Ecto neural progenitor cell (in vitro differentiated cells): ENCODE data around the gene TAS1R3.
A peak's percentile ranks its signal among the peaks of the same experiment; 100 is the strongest.
"Not testable (repeated sequence)": the region's sequence is repeated elsewhere in the genome, so short reads cannot be mapped to it uniquely, and the experiment has no call there.

ENCODE experiments used
- DNase-seq: peaks from one replicate; pipeline ENCODE4 v3.0.0-alpha.2; 2018; ENCODE audit warnings: low spot score

The TAS1R3 gene

DNA sequence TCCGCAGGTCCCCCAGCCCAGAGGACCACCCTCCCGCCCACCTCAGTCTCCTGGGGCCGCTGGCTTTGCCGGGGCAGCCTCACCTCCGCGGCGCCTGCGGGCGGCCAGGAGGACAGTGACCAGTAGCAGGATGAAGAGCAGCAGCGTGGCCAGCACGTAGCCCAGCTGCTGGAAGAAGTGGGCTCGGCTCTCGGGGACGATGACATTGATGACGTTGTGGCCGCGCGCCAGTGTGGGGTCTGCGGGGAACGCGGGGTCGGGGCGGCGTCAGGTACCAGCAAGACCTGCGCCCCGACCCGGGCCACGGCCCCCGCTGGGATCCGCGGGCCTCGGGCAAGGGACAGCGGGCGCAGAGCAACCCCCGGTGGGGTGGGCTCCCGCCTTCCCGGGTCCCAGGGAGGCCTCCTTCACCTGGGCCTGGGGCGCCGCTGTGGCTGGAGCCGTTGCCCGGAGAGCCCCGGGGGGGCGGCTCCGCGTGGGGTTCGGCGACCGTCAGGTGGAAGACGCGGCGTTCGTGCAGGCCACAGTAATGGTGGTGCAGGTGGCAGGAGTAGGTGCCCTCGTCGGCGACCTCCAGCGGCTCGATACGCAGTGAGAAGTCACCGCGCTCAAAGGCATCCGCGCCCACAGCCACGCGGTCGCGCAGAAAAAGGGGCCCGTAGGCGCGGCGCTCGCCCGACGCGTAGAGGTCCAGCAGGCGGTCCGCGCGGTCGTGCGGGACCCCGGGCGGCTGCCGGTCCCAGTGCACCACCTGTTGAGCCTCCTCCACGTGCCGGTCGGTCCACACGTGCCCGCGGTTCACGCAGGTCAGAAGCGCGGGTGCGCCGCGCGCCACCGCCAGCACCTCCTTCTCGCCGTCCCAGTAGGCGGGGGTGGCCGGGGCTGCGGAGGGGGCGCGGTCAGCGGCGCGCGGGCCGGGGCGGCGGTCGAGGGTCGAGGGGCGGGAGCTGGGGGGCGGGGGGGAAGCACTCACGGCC lies 23.5 kb downstream of the TAS1R3 start:
- DNase-seq: peak; percentile 64

DNA sequence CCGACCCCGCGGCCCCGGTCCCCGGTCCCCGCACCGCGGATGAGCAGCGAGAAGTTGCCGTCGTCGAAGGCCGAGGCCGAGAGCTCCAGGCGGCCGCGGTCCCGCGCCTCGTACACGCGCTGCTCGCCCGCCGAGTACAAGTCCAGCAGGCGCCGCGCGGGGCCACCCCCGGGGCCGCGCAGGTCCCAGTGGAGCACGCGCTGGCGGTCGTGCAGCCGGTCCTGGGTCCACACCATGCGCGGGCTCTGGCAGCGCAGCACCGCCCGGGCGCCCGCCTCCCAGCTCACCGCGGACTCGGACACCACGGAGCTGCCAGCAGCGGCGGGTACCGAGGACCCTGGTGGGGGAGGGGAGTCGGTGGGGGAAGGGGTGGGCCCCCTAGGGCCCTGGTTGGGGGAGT lies 24.3 kb downstream of the TAS1R3 start:
- no peak for DNase-seq

GRCh38 chr1:1356166-1356795 lies 25.2 kb downstream of the TAS1R3 start:
- DNase-seq: no peak

GRCh38 chr1:1356796-1357401 lies 25.8 kb downstream of the TAS1R3 start:
- DNase-seq: peak; percentile 69

GRCh38 chr1:1357871-1358432 lies 26.9 kb downstream of the TAS1R3 start:
- DNase-seq: no peak

- DNase-seq: peak; percentile 74
Observed at GRCh38 chr1:1358433-1359271, 27.6 kb downstream of the TAS1R3 start, which contains the start of gene MXRA8. TSS of gene MXRA8 (minus strand) at chr1:1358555. CDS start at chr1:1358504, 51 bp downstream.

DNA sequence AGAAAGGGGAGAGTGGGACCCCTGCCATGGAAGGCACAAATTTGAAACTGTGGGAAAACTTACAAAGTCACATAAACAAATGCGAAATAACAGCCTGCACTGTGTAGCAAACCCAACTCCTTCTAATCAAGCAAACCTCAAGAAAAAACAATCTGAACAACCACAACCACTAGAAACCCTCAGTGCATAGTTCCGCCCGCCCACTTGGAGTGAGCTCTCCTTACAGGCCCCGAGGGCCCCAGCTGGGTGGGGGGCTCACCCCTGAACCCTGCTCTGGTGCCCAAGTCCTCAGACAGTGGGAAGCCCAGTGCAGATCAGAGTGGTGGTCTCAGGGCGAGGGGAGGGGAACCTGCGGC lies 28.2 kb downstream of the TAS1R3 start:
- DNase-seq: no peak

DNA sequence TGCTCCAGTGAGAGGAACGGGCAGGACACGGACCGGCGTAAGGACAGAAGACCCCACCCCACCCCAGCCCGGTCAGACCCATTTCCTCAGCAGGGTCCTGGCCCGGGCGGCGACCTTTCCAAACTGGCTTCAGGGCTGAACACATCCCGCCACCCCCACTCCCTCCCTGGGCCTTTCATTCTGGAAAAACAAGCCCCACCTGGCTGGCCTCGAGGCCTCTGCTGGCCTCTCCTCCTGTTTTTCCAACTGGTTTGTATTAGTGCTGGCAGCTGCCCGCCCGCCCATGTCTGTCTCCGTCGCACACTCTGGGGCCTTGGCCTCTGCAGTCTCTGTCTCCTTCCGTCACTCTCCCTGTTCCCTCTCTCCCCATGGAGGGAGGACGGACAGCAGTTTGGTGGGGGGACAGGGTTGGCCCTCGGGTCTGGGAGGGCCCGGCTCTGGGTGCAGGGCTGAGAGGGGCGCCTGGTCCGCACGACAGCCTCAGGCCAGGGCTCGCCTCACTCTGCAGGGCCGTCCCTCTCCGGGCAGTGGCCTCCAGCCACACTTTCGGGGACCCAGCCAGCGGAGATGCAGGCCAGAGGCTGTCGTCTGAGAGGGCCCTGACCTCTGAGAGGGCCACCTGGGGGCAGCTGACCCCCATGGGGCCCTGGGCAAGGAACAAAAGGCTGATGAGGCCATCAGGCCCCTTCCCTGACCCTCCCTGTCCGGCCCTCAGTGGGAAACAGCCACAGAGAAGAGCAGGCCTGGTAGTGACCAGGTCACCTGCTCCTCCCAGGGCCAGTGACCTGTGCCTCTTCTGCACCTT lies 28.8 kb downstream of the TAS1R3 start:
- peak; percentile 75 for DNase-seq

- DNase-seq: peak; percentile 78
Observed at GRCh38 chr1:1360506-1361169, 29.6 kb downstream of the TAS1R3 start.

DNA sequence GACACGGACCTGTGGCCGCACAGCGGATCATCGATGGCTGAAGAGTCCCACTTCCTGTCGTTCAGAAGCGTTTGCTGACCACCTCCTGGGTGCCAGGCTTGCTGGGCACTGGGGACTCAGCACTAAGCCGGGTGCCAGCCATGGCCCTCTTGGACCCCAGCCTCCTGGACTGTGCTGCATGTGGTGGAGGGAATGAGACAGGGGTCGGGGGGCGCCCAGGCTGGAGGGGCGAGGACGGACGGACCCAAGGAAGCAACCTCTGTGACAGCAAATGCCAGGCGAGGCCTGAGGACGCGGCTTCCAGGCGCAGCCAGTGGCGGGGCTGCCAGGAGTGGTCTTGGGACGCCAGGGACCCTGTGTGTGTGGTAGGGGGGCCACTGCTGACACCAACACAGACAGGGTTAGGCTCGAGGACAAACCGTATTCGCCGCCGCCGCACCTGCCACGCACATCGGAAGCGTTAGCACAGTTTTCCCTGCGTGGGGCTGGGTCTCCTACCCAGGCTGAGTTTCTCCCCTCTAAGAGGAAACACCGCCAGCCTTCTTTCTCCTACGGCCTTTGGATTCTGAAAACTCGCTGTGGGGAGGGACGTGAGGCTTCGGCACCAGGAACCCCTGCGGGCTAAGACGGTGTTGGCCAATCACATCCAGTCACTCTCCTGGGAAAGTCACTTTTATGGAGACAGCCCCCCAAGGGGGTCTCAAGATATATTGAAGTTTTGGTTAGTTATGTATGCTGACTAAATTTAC lies 30.3 kb downstream of the TAS1R3 start:
- DNase-seq: peak; percentile 48

DNA sequence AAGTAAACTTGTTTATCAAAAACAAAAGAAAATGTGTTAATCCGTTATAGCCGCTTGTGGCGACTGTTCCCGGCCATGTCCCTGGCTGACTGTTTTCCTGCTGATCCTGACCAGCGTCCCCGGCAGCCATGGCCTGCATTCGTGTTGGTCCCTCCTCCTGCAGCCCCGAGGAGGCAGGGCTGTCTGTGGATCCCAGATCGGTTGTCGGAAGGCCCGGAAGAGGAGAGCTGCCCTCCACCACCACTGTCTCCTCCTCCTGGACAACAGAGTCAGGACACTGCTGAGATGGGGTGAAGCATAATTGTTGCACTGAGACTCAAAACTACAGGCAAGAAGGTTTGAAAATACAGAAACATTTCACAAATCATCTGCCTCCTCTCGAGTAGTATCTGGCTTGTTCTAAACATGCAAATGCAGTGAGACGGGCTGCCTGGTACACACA lies 30.9 kb downstream of the TAS1R3 start:
- peak; percentile 60 for DNase-seq

DNA sequence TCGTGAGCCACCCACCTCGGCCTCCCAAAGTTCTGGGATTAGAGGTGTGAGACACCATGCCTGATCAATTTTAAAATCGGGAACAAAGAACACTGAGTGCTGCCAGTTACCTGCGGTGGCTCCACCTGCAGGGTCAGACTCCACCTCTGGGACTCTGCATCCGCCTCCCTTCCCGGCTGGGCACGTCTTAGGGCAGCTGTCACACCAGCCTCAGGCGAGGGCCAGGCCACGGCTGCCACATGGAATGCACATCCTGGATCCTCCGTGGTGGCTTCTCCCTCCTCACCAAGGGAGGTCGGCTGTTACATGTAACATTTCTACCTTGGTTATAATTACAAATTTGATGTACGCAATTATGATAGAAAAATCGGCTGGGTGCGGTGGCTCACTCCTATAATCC lies 33.2 kb downstream of the TAS1R3 start:
- no peak for DNase-seq

DNA sequence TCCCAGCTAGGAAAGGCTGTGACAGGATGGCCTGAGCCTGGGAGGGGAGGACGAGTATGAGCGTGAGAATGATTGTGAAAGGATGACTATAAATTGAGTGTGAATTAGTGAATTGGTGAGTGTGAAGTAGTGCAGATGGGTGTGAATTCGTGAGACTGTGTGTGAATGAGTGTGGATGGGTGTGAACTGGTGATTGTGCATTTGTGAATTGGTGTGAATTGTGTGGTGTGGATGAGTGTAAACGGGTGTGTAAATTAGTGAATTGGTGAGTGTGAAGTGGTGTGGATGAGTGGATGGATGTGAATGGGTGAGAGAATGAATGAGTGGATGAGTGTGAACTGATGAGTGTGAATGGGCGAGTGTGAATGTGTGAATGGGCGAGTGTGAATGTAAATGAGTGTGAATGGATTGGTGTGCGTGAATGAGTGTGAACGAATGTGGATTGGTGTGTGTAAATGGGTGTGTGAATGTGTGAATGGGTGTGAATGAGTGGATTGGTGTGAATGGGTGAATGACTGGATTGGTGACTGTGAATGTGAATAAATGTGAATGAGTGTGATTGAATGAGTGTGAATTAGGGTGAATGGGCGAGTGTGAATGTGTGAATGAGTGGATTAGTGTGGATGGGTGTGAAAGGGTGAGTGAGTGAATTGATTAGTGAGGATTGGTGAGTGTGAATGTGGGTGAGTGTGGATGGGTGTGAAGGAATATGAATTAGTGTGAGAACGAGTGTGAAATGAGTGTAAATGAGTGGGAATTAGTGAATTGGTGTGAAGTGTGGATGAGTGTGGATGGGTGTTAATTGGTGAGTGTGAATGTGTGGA lies 35.0 kb downstream of the TAS1R3 start:
- DNase-seq: no peak

- no peak for DNase-seq
Observed at GRCh38 chr1:1366699-1367066, 35.6 kb downstream of the TAS1R3 start.

GRCh38 chr1:1367315-1367714 lies 36.2 kb downstream of the TAS1R3 start:
- no peak for DNase-seq

DNA sequence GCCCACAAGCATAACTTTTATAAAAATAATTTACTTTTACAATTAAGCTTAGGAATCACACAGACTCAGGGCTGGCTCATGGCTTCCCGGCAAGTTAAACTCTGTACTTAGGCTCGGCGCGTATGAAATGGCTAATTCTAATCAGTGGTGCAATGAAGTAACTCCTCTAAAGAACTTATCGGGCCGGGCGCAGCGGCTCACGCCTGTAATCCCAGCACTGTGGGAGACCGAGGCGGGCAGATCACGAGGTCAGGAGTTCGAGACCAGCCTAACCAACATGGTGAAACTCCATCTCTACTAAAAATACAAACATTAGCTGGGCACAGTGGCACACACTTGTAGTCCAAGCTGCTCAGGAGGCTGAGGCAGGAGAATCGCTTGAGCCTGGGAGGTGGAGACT lies 39.0 kb downstream of the TAS1R3 start:
- not testable (repeated sequence) for DNase-seq

DNA sequence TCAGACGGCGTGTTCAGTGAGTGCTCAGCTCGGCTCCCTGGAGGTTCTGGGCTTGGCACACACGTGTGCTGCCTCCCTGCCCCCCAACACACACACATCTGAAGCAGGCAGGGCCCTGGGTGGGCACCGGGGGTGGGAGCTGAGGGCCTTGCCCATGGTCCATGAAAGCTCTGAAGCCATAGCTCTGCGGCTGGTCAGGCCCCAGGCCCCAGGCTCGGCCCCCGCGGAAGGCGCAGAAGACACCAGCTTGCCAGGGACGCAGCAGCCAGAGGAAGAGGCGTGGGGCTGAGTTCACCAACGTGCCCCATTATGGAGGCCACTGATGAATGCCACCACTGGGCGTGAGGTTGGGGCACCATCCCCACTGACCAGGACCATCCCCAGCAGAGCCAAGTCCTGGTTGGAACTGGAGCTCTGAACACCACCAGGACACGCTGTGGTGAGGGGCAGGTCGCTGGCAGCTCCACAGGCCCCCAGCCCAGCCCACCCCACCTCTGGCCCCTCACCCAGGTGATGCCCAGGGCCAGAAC lies 39.8 kb downstream of the TAS1R3 start:
- DNase-seq: peak; percentile 43

DNA sequence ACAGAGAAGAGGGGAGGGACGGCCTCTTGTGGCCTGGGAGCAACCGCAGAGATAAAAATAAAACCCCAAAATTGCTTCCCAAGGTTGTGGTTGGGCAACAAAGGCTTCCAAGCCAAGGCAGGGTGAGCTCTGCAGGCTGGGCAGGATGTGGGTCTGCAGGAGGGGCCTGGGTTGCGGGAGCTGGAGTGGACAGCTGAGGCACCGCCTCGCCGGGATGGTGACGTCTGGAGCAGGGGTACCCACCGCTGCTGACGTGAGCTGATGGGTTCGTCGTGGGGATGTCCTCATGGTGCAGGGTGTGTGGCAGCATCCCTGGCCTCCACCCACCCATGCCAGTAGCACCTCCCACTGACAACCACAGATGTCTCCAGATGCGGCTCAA lies 40.3 kb downstream of the TAS1R3 start:
- DNase-seq: peak; percentile 44
